GM12801 (cell line): ENCODE measurements around the gene CILP.

ENCODE experiments used
- CTCF ChIP-seq: IDR thresholded peaks from one replicate; pipeline ENCODE4 v1.5.1; 2011; ENCODE audit warnings: control low read depth; ENCODE audit not compliant: insufficient read length; ENCODE audit errors: extremely low read depth

The CILP gene

GRCh38 chr15:65217526-65218482 lies 6.5 kb upstream of the CILP start:
- no peak for TF ChIP-seq CTCF

DNA sequence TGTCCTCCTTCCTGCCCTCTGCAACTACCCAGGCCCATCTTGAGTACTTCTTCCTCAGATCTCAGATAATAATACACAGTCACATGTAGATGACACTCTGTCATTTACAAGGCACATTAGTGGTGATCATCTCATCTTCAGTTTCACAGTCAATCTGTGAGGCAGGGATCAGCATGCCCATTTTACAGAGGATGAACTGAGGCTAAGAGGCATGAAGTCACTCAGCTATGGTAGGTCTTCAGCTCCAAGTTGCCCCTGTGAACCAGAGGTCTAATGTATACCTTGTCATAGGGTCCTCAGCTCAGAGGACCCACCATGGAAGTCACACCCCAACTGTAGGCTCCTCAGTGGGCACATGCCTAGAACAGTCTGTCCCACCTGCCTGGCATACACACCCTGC lies 4.2 kb upstream of the CILP start:
- no peak for TF ChIP-seq CTCF

DNA sequence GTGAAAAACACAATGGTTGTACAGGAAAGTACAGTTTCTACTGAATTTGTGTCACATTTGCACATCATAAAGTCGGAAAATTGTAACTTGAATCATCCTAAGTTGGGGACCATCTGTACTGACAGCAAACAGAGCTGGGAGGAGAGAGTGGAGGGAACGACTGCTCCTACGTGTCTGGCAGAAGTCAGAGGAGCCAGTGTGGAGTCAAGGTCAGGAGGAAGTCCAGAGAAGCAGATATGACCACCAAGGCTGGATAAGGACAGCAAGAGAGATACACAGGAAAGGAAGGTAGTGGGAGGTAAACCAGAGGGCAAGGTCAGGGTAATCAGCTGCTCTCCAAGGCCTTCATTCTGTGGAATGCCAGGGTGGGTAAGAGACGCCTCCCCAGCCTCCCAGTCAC lies 2.7 kb upstream of the CILP start:
- no peak for TF ChIP-seq CTCF

GRCh38 chr15:65213241-65213640 lies 2.0 kb upstream of the CILP start:
- no peak for TF ChIP-seq CTCF

DNA sequence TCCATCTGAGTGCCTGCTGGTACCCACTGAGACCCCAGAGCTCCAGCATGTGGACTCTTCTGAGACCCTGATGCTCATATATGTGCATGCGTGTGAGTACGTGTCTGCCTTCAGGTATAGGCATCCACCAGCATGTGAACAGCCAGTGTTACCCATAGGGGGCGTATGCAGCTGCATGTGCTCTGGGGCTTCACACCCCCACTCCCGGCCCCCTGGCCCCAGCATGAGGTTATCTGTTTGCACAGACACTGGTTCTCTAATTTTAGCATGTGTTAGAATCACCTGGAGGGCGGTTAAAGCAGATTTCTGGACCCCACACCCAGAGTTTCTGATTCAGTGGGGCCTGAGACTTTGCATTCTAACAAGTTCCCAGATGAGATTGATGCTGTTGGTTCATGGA lies 824 bp upstream of the CILP start:
- no peak for TF ChIP-seq CTCF

DNA sequence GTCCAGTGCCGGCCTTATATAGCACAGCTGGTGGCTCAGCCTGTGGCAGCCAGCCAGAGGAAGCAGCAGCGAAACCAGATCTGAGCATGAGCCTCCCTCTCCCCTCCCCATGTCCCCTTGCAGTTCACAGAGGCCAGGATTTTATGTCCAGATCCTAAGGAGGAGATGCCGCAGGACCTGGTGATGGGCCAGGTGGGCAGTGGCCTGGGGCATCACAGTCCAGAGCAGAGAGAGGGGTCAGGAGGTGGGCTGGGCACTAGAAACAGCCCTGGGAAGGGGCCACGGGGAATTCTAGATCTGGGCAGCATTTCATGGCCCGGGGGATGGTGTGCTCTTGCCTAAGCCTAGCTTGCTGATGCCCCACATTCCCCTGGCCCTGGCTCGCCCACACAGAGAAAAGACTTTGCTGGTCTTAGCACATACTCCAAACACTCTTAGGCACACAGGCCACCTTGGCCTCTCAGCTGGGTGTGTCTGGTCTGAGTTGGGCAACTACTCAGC lies 259 bp upstream of the CILP start:
- TF ChIP-seq CTCF = no peak

- no peak for TF ChIP-seq CTCF
These were observed 1.3 kb downstream of the CILP start for GRCh38 chr15:65209701-65210643.
